ENCODE measurements around the gene PLAU. TPM values are rescaled to one million over a fixed set of nuclear protein-coding genes. Genes with fewer than 3 reads are reported as not detected.
"Not testable (repeated sequence)": the region's sequence is repeated elsewhere in the genome, so short reads cannot be mapped to it uniquely, and the experiment has no call there.

PLAU gene
- total and polyA plus RNA-seq, 2 experiments from 2014 or later = 13.3 to 17.5 TPM

DNA sequence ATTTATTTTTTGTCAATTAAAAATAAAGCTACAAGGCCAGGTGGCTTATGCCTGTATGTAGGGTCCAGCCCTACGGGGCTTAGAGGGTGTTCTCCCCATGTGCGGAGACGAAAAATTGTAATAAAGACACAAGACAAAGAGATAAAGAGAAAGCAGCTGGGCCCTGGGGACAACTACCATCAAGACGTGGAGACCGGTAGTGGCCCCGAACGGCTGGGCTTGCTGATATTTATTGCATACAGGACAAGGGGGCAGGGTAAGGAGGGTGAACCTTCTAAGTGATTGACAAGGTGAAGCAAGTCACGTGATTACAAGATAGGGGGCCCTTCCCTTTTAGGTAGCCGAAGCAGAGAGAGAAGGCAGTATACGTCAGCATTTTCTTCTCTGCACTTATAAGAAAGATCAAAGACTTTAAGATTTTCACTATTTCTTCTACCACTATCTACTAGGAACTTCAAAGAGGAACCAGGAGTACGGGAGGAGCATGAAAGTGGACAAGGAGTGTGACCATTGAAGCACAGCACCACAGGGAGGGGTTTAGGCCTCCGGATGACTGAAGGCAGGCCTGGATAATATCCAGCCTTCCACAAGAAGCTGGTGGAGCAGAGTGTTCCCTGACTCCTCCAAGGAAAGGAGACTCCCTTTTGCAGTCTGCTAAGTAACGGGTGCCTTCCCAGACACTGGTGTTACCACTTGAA is 19.8 kb downstream of the PLAU start:
- not testable (repeated sequence) for H3K4me3 Mint-ChIP-seq; H3K4me3 ChIP-seq; H4K20me1 ChIP-seq (replicated peaks; ENCODE audit: insufficient read depth); H3K36me3 ChIP-seq (ENCODE audit: insufficient read depth); H3K27me3 ChIP-seq (ENCODE audit: insufficient read depth); DNase-seq (ENCODE audit: low spot score); H3K27me3 Mint-ChIP-seq (ENCODE audit: insufficient read depth, low read depth, poor library complexity); H3K4me1 ChIP-seq (ENCODE audit: insufficient read depth); H3K9me3 Mint-ChIP-seq; H3K27ac ChIP-seq (ENCODE audit: low read depth); H3K4me2 ChIP-seq; H3F3A ChIP-seq (replicated peaks; ENCODE audit: low read depth); H3K36me3 Mint-ChIP-seq (ENCODE audit: low read depth); ATAC-seq; H3K79me2 ChIP-seq (replicated peaks; ENCODE audit: insufficient read depth)
- peaks cover 19% of the 10 kb centered on the region for H3K4me1 Mint-ChIP-seq
- Histone ChIP-seq H2AFZ (peak overlapping the region; percentile 74; the same call in 1 of the 2 replicates), H3K9me2 (ENCODE audit: insufficient read depth) (peaks cover 16% of the 10 kb centered on the region)
- H3K27ac Mint-ChIP-seq = 0 out of 2 replicates have a peak overlapping the region, but pooled peaks have one; percentile 7

DNA sequence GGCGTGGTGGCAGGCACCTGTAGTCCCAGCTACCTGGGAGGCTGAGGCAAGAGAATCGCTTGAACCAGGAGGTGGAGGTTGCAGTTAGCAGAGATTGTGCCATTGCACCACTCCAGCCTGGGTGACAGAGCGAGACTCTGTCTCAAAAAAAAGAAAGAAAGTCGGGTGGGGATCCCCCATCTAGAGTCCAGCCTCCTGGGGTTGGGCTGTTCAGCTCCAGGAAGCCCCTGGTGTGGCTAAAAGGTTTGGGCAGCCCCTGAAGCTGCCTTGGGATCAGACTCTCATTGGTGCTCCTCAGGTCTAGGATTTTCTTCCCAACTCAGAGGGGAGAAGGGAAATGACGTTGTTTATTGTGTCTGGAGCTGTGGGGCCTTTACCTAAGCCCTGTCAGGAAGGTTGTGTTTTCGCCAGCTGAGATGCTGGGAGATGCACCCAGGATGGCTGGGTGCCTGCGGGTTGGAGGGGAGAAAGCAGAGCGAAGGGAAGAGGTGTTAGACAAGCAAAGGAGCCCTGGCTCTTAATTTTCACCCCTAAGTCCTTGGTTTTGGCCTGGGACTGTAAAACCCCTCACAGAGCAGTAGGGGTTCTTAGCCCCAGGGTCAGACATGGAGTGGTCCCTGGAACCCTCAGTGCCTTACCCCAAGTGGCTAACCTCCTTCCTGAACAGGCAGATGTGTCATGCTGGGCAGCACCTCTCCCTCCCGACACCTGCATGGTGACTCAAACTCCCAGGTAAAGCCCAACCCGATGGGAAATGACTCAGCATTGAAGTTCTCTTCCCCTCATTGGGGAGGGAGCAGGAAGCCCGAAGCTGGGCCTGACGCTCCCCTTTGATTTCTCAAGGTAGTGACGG is 21.1 kb downstream of the PLAU start:
- Histone ChIP-seq H3K4me2 (peak overlapping the region; percentile 68), H2AFZ (peak overlapping the region; percentile 88), H3K4me1 (ENCODE audit: insufficient read depth) (peaks cover 6% of the 10 kb centered on the region), H3K36me3 (ENCODE audit: insufficient read depth) (no peaks in the 10 kb centered on the region; the same call in 1 of the 2 replicates), H3F3A (replicated peaks; ENCODE audit: low read depth) (no peaks in the 10 kb centered on the region), H3K79me2 (replicated peaks; ENCODE audit: insufficient read depth) (no peaks in the 10 kb centered on the region), H4K20me1 (replicated peaks; ENCODE audit: insufficient read depth) (no peaks in the 10 kb centered on the region), H3K4me3 (0 out of 2 replicates have a peak overlapping the region, but pooled peaks have one; percentile 20), H3K27me3 (ENCODE audit: insufficient read depth) (no peaks in the 10 kb centered on the region), H3K27ac (ENCODE audit: low read depth) (0 out of 2 replicates have a peak overlapping the region, but pooled peaks have one; percentile 39), H3K9me2 (ENCODE audit: insufficient read depth) (0 out of 2 replicates have a peak, but pooled peaks cover 8% of the 10 kb centered on the region)
- peak; percentile 84 for ATAC-seq
- Mint-ChIP-seq H3K9me3 (no peaks in the 10 kb centered on the region), H3K27ac (peak overlapping the region; percentile 93), H3K4me3 (no peak overlapping the region; the same call in 2 of the 3 replicates), H3K4me1 (peaks cover 19% of the 10 kb centered on the region), H3K36me3 (ENCODE audit: low read depth) (no peaks in the 10 kb centered on the region), H3K27me3 (ENCODE audit: insufficient read depth, low read depth, poor library complexity) (peaks cover 8% of the 10 kb centered on the region)
- peak; percentile 86 for DNase-seq (ENCODE audit: low spot score)
- TF ChIP-seq POLR2AphosphoS5 (IDR thresholded peaks at IDR 0.05; ENCODE audit: low read depth) (no peak), NANOG (IDR thresholded peaks at IDR 0.05; ENCODE audit: borderline replicate concordance) (no peak), JUNB (IDR thresholded peaks at IDR 0.05; ENCODE audit: unreplicated experiment) (no peak), CREB1 (CRISPR knock-in tag; IDR thresholded peaks at IDR 0.05; ENCODE audit: low read depth) (no peak), STAT1 (IDR thresholded peaks at IDR 0.05; ENCODE audit: unreplicated experiment) (no peak), ZNF114 (CRISPR knock-in tag; IDR thresholded peaks at IDR 0.05) (no peak), EZH2phosphoT487 (IDR thresholded peaks at IDR 0.05; ENCODE audit: unreplicated experiment) (no peak), EZH2 (IDR thresholded peaks at IDR 0.05; ENCODE audit: low read depth, unreplicated experiment) (no peak)
- TF ChIP-seq, protein P1, sequence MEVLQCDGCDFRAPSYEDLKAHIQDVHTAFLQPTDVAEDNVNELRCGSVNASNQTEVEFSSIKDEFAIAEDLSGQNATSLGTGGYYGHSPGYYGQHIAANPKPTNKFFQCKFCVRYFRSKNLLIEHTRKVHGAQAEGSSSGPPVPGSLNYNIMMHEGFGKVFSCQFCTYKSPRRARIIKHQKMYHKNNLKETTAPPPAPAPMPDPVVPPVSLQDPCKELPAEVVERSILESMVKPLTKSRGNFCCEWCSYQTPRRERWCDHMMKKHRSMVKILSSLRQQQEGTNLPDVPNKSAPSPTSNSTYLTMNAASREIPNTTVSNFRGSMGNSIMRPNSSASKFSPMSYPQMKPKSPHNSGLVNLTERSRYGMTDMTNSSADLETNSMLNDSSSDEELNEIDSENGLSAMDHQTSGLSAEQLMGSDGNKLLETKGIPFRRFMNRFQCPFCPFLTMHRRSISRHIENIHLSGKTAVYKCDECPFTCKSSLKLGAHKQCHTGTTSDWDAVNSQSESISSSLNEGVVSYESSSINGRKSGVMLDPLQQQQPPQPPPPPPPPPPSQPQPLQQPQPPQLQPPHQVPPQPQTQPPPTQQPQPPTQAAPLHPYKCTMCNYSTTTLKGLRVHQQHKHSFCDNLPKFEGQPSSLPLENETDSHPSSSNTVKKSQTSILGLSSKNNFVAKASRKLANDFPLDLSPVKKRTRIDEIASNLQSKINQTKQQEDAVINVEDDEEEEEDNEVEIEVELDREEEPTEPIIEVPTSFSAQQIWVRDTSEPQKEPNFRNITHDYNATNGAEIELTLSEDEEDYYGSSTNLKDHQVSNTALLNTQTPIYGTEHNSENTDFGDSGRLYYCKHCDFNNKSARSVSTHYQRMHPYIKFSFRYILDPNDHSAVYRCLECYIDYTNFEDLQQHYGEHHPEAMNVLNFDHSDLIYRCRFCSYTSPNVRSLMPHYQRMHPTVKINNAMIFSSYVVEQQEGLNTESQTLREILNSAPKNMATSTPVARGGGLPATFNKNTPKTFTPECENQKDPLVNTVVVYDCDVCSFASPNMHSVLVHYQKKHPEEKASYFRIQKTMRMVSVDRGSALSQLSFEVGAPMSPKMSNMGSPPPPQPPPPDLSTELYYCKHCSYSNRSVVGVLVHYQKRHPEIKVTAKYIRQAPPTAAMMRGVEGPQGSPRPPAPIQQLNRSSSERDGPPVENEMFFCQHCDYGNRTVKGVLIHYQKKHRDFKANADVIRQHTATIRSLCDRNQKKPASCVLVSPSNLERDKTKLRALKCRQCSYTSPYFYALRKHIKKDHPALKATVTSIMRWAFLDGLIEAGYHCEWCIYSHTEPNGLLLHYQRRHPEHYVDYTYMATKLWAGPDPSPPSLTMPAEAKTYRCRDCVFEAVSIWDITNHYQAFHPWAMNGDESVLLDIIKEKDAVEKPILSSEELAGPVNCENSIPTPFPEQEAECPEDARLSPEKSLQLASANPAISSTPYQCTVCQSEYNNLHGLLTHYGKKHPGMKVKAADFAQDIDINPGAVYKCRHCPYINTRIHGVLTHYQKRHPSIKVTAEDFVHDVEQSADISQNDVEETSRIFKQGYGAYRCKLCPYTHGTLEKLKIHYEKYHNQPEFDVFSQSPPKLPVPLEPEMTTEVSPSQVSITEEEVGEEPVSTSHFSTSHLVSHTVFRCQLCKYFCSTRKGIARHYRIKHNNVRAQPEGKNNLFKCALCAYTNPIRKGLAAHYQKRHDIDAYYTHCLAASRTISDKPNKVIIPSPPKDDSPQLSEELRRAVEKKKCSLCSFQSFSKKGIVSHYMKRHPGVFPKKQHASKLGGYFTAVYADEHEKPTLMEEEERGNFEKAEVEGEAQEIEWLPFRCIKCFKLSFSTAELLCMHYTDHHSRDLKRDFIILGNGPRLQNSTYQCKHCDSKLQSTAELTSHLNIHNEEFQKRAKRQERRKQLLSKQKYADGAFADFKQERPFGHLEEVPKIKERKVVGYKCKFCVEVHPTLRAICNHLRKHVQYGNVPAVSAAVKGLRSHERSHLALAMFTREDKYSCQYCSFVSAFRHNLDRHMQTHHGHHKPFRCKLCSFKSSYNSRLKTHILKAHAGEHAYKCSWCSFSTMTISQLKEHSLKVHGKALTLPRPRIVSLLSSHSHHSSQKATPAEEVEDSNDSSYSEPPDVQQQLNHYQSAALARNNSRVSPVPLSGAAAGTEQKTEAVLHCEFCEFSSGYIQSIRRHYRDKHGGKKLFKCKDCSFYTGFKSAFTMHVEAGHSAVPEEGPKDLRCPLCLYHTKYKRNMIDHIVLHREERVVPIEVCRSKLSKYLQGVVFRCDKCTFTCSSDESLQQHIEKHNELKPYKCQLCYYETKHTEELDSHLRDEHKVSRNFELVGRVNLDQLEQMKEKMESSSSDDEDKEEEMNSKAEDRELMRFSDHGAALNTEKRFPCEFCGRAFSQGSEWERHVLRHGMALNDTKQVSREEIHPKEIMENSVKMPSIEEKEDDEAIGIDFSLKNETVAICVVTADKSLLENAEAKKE (CRISPR knock-in tag; IDR thresholded peaks at IDR 0.05) = no peak
- TF ChIP-seq, protein P2, sequence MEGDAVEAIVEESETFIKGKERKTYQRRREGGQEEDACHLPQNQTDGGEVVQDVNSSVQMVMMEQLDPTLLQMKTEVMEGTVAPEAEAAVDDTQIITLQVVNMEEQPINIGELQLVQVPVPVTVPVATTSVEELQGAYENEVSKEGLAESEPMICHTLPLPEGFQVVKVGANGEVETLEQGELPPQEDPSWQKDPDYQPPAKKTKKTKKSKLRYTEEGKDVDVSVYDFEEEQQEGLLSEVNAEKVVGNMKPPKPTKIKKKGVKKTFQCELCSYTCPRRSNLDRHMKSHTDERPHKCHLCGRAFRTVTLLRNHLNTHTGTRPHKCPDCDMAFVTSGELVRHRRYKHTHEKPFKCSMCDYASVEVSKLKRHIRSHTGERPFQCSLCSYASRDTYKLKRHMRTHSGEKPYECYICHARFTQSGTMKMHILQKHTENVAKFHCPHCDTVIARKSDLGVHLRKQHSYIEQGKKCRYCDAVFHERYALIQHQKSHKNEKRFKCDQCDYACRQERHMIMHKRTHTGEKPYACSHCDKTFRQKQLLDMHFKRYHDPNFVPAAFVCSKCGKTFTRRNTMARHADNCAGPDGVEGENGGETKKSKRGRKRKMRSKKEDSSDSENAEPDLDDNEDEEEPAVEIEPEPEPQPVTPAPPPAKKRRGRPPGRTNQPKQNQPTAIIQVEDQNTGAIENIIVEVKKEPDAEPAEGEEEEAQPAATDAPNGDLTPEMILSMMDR (conservative IDR thresholded peaks at IDR 0.05; ENCODE audit: low read depth in 2 of 2) = no peak
- TF ChIP-seq, protein P3, sequence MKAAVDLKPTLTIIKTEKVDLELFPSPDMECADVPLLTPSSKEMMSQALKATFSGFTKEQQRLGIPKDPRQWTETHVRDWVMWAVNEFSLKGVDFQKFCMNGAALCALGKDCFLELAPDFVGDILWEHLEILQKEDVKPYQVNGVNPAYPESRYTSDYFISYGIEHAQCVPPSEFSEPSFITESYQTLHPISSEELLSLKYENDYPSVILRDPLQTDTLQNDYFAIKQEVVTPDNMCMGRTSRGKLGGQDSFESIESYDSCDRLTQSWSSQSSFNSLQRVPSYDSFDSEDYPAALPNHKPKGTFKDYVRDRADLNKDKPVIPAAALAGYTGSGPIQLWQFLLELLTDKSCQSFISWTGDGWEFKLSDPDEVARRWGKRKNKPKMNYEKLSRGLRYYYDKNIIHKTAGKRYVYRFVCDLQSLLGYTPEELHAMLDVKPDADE (IDR thresholded peaks at IDR 0.05) = no peak
